Fibroblast of the aortic adventitia (primary cell): Measurements from ENCODE around the gene BRAT1. TPM values are rescaled to one million over a fixed set of nuclear protein-coding genes. Genes with fewer than 3 reads are reported as not detected.

Source experiments
- DNase-seq: peaks from one replicate; pipeline ENCODE4 v3.0.0-alpha.2; 2010; ENCODE audit warnings: low read depth
- H3K4me3 ChIP-seq: 2 replicates; pipeline ENCODE4 v1.5.1; 2011; ENCODE audit warnings: low read depth, mild to moderate bottlenecking, control low read depth, low read length, moderate library complexity
- total RNA-seq: library from RNA; depleted of rRNA; stranded (reverse); fragments of >200 nt; gene quantifications from 2 replicates; pipeline ENCODE4 v1.2.3, GENCODE V29; 2012; ENCODE audit warnings: low replicate concordance
- TF ChIP-seq, protein P1 (sequence below): IDR thresholded peaks from 2 replicates; pipeline ENCODE4 v1.5.1; 2011; ENCODE audit warnings: mild to moderate bottlenecking, low read length, control low read depth, inconsistent platforms; ENCODE audit not compliant: insufficient read depth

Gene BRAT1
- total RNA-seq, 1 donor: 22.3 TPM

DNA sequence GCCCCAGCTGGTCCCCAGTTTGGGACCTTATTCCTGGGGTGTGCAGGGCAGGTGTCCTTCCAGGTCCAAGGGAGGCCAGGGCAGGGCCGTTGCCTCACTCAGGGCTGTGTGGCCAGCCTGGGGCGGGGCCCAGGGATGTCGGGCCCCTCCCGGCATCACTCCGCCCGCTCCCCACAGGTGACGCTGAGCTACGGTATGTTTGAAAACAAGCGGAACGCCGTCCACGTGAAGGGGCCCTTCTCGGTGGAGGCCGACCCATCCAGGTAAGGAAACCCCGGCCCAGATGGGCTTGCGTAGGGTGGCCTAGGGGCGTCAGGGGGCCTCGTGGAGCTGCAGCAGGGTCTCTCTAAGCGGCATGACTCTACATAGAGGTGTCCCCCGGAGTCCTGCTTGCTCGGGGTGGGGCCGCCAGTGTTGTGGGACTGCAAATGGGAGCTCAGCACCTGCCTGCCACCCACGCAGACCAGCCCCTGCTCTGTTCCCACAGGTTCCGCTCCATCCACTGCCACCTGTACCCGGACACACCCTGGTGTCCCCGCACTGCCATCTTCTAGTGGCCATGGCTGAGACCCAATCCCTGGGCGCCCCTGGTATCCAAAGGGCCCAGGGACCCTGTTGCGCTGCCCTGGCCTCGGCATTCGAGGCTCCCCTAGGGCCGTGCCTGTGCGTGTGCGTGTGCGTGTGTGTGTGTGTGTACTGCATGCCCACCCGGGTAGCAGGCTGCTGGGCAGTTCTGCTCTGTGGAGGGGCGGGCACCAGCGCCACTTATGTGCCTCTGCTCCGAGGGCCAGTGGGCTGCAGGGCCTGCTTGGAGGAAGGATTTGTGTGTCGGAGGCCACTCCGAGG is 28.4 kb downstream of the BRAT1 start:
- no peak for DNase-seq
- H3K4me3 ChIP-seq: no peak overlapping the region
- TF ChIP-seq, protein P1, sequence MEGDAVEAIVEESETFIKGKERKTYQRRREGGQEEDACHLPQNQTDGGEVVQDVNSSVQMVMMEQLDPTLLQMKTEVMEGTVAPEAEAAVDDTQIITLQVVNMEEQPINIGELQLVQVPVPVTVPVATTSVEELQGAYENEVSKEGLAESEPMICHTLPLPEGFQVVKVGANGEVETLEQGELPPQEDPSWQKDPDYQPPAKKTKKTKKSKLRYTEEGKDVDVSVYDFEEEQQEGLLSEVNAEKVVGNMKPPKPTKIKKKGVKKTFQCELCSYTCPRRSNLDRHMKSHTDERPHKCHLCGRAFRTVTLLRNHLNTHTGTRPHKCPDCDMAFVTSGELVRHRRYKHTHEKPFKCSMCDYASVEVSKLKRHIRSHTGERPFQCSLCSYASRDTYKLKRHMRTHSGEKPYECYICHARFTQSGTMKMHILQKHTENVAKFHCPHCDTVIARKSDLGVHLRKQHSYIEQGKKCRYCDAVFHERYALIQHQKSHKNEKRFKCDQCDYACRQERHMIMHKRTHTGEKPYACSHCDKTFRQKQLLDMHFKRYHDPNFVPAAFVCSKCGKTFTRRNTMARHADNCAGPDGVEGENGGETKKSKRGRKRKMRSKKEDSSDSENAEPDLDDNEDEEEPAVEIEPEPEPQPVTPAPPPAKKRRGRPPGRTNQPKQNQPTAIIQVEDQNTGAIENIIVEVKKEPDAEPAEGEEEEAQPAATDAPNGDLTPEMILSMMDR: no peak

DNA sequence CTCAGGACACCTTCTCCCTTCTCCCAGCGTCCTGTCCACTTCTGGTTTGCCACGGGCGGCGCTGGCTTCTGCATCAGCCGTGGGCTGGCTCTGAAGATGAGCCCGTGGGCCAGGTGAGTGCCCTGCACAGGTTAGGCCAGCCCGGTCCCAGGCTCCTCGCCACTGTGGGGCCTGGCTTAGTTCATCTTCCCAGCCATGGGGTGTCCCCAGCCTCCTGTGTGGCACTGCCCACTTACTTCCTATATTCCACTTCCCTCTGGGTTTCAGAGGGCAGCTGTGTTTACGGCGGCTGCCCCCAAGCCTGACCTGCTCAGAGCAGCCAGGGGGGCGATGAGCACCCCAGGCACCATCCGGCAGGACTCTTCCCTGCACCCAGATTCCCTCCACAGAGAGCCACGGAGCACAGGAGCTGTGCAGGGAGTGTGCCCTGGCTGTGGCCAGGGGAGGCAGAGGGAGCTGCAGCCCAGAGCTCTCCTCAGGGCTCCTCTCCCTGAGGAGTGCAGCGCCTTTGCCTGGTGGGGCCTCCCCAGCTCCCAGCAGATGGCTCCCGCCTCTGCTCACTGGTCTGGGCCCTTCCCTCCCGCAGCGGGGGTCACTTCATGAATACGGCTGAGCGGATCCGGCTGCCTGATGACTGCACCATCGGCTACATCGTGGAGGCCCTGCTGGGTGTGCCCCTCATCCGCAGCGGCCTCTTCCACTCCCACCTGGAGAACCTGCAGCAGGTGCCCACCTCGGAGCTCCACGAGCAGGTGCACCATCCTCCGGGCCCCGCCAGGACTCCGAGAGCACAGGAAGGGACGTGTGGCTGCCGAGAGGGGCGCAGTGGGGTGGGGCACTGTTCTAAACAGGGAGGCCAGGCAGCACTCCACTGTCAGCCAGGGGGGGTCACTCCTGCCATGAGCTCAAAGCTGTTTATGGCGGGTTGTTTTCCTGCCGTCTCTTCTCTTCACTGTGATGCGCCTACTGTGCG is 29.4 kb downstream of the BRAT1 start:
- no peak overlapping the region for H3K4me3 ChIP-seq
- DNase-seq: no peak
- TF ChIP-seq, protein P1: no peak

DNA sequence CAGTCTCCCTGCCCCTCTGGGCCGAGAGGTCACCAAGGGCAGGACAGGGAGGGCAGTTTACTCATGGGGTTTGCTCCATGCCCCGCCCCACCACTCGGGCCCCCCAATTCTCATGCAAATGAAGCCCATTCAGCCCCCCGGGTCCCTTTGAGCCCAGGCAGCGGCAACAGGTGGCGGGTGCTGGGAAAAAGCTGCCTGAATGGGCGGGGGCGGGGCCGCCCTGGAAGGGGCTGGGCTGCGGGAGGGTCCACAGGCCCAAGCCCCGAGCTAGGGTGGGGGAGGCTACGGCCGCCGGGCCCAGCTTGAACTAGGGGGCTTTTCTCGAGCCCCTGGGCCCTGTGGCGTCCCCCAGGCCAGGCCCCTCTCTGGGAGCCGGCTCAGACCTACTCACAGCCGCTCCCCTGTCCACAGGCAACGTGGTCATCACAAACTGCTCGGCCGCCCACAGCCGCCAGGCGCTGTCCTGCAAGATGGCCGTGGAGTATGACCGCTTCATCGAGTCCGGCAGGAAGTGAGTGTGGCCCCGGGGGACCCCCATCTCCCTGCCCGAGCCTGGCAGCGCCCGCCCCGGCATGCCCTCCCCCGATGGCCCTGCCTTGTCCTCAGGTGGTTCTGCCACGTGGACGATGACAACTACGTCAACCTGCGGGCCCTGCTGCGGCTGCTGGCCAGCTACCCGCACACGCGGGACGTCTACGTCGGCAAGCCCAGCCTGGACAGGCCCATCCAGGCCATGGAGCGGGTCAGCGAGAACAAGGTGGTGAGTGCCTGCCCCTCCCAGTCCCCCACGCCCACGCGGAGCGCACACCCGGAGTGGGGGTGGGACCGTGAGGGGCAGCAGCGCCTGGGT is 30.3 kb downstream of the BRAT1 start:
- TF ChIP-seq, protein P1: no peak
- H3K4me3 ChIP-seq: no peak overlapping the region
- no peak for DNase-seq

DNA sequence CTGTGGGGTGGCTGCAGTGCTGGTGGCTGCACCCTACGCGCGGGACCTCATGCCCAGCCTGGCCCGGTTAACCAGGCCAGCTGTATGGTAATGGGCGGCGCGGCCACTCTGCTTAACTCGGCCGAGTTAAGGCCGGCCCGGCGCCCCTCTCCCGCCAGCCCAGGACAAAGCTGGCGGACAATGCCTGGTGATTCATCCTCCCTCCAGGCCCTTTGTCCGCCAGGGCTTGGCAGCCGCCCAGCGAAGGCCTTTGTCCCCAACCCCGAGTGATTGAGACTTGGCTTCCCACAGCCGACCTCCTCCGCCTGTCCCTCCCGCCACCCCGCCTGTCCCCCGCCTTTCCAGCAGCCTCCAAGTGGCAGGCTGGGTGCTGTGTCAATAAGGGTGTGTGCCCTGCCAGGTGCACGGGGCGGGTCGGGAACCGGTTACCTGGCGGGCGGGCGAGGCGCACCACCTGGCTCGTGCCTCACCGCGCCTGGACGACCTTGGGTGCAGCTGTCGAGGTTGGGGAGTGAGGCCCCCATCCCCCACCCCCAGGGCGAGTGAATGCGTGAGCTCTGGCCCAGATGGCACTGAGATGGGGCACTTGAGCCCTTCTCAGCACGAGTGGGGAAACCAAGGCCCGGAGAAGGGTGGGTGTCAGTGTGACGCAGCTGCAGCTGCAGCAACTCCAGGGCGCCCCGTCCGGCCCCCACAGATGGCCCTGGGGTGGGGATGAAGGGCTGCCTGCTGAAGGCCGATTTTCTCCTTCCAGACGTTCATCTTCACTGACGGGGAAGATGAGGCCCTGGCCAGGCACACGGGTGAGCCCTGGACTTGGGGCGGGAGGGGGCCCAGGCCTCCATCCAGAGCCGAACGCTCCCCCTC is 31.1 kb downstream of the BRAT1 start:
- no peak overlapping the region for H3K4me3 ChIP-seq
- TF ChIP-seq, protein P1: no peak
- peak; percentile 26 for DNase-seq

DNA sequence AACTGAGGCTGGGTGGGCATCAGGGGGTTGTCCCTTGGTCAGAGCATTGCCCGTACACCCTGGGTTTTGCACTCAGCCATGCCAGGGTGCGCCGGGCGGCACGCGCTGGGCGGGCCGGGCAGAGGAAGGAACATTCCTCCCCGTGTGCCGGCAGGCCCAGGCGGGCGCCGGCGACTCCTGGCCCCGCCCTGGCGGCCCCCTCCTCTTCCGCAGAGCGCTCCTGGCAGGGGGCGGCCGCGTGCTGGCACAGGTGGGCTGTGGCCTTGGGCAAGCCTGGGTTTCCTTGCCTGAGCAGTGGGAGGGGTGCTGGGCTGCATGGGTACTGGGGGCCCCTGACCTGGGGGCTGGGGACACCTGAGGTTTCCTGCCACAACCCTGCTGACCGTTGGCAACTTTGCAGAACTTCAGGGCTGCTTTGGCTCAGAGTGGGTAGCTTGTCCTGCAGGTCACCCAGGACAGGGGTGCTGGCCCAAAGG is 31.8 kb downstream of the BRAT1 start:
- no peak for DNase-seq
- no peak overlapping the region for H3K4me3 ChIP-seq
- TF ChIP-seq, protein P1: no peak
